Ascending aorta (tissue), 2 donors: ENCODE results near the gene CFAP251. TPM values are rescaled to one million over a fixed set of nuclear protein-coding genes. Genes with fewer than 3 reads are reported as not detected.

Experiments used
- DNase-seq, 2 donors: peaks; one replicate each; pipeline ENCODE4 v3.0.0-alpha.2; 2019; ENCODE audit warnings: low spot score in 2 of 2
- H3K27ac ChIP-seq, 2 donors: fragments of 200-600 bp; sonication (generic); one replicate each; pipeline ENCODE4 v1.5.1; 2016 to 2017; ENCODE audit warnings: mild to moderate bottlenecking in 1 of 2
- H3K27me3 ChIP-seq: fragments of 200-600 bp; sonication (generic); one replicate; pipeline ENCODE4 v1.5.1; 2017
- H3K36me3 ChIP-seq, 2 donors: fragments of 200-600 bp; sonication (generic); one replicate each; pipeline ENCODE4 v1.5.1; 2016
- H3K4me1 ChIP-seq, 2 donors: fragments of 200-600 bp; sonication (generic); one replicate each; pipeline ENCODE4 v1.5.1; 2016 to 2017; ENCODE audit warnings: mild to moderate bottlenecking in 1 of 2
- H3K4me3 ChIP-seq, 2 donors: fragments of 200-600 bp; sonication (generic); one replicate each; pipeline ENCODE4 v1.5.1; 2016 to 2017; ENCODE audit warnings: mild to moderate bottlenecking in 1 of 2
- H3K9me3 ChIP-seq, 2 donors: fragments of 200-600 bp; sonication (generic); one replicate each; pipeline ENCODE4 v1.5.1; 2016
- CTCF ChIP-seq, 3 experiments: fragments of 200-600 bp in 2 of 3; fragments of 450-650 bp in 1 of 3; sonication (generic) in 2 of 3; IDR thresholded peaks; one replicate each; pipeline ENCODE4 v1.5.1; 2016 to 2019; ENCODE audit warnings: antibody characterized with exemption in 3 of 3, mild to moderate bottlenecking in 1 of 3, moderate library complexity in 1 of 3
- intact Hi-C: fragments of 100-400 bp; cut with DNase I; formaldehyde crosslinking; loops from one replicate; pipeline ENCODE4 v1.15.1; 2023
- total RNA-seq: library from RNA; depleted of rRNA; stranded (reverse); fragments of >200 nt; gene quantifications from one replicate; pipeline ENCODE4 v1.1.0, GENCODE V29; 2016

CFAP251 gene
- total RNA-seq, 1 donor from 2014 or later = 0.75 TPM

- H3K4me3 ChIP-seq = no peak overlapping the region
- H3K9me3 ChIP-seq = no peaks in the 10 kb centered on the region
- no peaks in the 10 kb centered on the region for H3K4me1 ChIP-seq
- no peaks in the 10 kb centered on the region for H3K36me3 ChIP-seq
- H3K27ac ChIP-seq = no peak overlapping the region
- DNase-seq = peak in 1 of 2 donors; percentile 52
- no peaks in the 10 kb centered on the region for H3K27me3 ChIP-seq
- TF ChIP-seq CTCF (IDR thresholded peaks at IDR 0.05) = no peak
- intact Hi-C loops = no loop called here
Observed at GRCh38 chr12:121933522-121934308, 15.3 kb downstream of the CFAP251 start.

- H3K27me3 ChIP-seq = no peaks in the 10 kb centered on the region
- no peaks in the 10 kb centered on the region for H3K9me3 ChIP-seq
- TF ChIP-seq CTCF (IDR thresholded peaks at IDR 0.05) = no peak
- H3K27ac ChIP-seq = no peak overlapping the region
- no peaks in the 10 kb centered on the region for H3K4me1 ChIP-seq
- H3K36me3 ChIP-seq = no peaks in the 10 kb centered on the region
- intact Hi-C loops = no loop called here
- H3K4me3 ChIP-seq = no peak overlapping the region
- peak in 1 of 2 donors; percentile 13 for DNase-seq
Observed at GRCh38 chr12:121934309-121934664, 15.9 kb downstream of the CFAP251 start.

- DNase-seq = peak in 1 of 2 donors; percentile 11
- TF ChIP-seq CTCF (IDR thresholded peaks at IDR 0.05) = no peak
- H3K9me3 ChIP-seq = no peaks in the 10 kb centered on the region
- no peak overlapping the region for H3K4me3 ChIP-seq
- H3K27me3 ChIP-seq = no peaks in the 10 kb centered on the region
- H3K36me3 ChIP-seq = peaks cover 0 to under 1% of the 10 kb centered on the region in 2 donors
- intact Hi-C loops = no loop called here
- H3K4me1 ChIP-seq = no peaks in the 10 kb centered on the region
- no peak overlapping the region for H3K27ac ChIP-seq
Observed at GRCh38 chr12:121937654-121938053, 19.3 kb downstream of the CFAP251 start.

DNA sequence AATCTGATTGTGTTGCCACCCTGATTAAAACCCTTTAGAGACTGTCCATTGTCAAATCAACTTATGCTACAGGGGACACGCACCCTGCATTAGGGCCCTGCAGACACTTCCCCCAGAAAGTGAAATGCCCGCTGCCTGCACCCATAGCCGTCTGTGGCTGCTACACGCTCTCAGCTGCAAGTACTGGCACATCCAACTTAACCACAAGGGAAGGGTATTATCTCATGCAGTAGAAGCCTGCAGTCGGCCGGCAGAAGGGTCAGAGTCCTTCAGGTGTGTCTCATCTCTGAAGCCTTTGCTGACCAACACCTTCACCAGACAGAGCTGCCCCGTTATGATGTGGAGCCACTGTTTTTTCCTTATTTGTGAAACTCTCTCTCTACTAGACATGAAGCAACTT is 20.8 kb downstream of the CFAP251 start:
- no peak for TF ChIP-seq CTCF (IDR thresholded peaks at IDR 0.05)
- DNase-seq = peak in 1 of 2 donors; percentile 18
- H3K36me3 ChIP-seq = peaks cover 0 to 3% of the 10 kb centered on the region in 2 donors
- no peaks in the 10 kb centered on the region for H3K27me3 ChIP-seq
- H3K4me3 ChIP-seq = no peak overlapping the region
- no peaks in the 10 kb centered on the region for H3K4me1 ChIP-seq
- no peak overlapping the region for H3K27ac ChIP-seq
- intact Hi-C loops = no loop called here
- no peaks in the 10 kb centered on the region for H3K9me3 ChIP-seq

DNA sequence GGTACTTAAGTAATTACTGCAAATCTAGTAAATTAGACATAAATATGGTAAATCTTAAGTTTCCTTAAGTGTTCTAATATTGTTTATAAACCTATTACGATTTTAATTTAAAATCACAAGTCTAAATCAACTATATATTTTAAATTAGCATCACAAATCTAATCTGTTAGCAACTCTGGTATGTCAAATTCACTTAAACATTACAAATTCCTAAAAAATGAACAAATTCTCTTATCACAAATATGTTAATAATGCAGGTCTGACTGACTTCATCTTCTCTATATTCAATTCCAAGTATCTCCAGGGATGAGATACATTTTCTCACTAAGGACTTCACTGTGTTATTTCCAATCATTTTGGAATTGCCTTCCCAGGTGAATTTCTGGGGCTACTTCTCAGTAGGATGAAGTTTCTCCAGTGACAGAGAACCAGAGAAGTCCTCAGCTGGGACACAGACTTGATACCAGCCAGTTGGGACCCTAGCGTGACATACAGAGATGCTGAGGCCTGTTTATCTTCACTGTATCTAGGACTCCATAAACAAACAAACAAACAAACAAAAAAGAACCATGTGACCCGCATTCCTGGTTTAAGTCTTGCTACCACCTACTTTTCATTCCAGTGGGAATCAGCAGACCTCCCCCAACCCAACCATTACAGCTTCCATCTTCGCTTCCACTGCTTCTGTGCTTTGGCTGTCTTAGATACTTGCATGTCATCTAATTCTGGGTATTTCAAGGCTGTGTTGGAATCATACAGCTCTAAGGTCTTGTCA is 21.8 kb downstream of the CFAP251 start:
- no peak overlapping the region for H3K27ac ChIP-seq
- no peaks in the 10 kb centered on the region for H3K9me3 ChIP-seq
- H3K4me1 ChIP-seq = no peaks in the 10 kb centered on the region
- no peak for DNase-seq
- no peaks in the 10 kb centered on the region for H3K27me3 ChIP-seq
- no peak for TF ChIP-seq CTCF (IDR thresholded peaks at IDR 0.05)
- intact Hi-C loops = no loop called here
- no peak overlapping the region for H3K4me3 ChIP-seq
- H3K36me3 ChIP-seq = peaks cover 0 to 3% of the 10 kb centered on the region in 2 donors
